OCI-LY1 (cell line): Measurements from ENCODE around the gene RGS10.

ENCODE experiments used
- EZH2 ChIP-seq: fragments of 200-600 bp; sonication (generic), shearing (Covaris generic); IDR thresholded peaks from 2 replicates; pipeline ENCODE4 v1.8.0; 2017; ENCODE audit warnings: borderline replicate concordance, mixed run types, mild to moderate bottlenecking, antibody characterized with exemption, low read length, moderate library complexity, mixed read lengths
- TF ChIP-seq, protein P1 (sequence below): fragments of 200-600 bp; sonication (generic), shearing (Covaris generic); IDR thresholded peaks from 2 replicates; pipeline ENCODE4 v1.5.1; 2017; ENCODE audit warnings: mild to moderate bottlenecking, antibody characterized with exemption, low read length, moderate library complexity, mixed read lengths

DNA sequence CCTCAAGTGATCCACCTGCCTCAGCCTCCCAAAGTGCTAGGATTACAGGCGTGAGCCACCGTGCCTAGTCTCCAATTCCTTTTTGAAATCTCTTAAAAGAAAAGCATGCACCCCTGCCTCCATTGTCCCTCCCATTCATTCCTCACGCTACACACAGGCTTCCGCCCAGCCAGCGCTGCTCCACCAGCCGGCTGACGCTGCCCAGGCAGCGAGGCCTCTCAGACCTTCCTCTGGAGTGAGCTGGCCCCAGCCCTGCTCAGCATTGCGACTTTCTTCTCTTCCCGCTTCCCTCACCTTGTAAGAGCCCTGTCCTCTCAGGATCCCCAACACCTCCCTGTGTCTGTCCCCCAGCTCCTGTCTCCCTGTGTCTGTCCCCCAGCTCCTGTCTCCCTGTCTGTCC, 23.6 kb downstream of the RGS10 start:
- TF ChIP-seq, protein P1, sequence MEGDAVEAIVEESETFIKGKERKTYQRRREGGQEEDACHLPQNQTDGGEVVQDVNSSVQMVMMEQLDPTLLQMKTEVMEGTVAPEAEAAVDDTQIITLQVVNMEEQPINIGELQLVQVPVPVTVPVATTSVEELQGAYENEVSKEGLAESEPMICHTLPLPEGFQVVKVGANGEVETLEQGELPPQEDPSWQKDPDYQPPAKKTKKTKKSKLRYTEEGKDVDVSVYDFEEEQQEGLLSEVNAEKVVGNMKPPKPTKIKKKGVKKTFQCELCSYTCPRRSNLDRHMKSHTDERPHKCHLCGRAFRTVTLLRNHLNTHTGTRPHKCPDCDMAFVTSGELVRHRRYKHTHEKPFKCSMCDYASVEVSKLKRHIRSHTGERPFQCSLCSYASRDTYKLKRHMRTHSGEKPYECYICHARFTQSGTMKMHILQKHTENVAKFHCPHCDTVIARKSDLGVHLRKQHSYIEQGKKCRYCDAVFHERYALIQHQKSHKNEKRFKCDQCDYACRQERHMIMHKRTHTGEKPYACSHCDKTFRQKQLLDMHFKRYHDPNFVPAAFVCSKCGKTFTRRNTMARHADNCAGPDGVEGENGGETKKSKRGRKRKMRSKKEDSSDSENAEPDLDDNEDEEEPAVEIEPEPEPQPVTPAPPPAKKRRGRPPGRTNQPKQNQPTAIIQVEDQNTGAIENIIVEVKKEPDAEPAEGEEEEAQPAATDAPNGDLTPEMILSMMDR: no peak
- TF ChIP-seq EZH2: no peak
